Right lobe of liver (tissue), 4 donors: ENCODE measurements around the gene BCR.

Source experiments
- CTCF ChIP-seq, 4 donors: fragments of 200-600 bp in 3 of 4; fragments of 450-650 bp in 1 of 4; IDR thresholded peaks; one replicate each; pipeline versions ENCODE4 v1.5.1 to v1.8.0; 2016 to 2022; ENCODE audit warnings: antibody characterized with exemption in 4 of 4, mild to moderate bottlenecking in 2 of 4
- POLR2A ChIP-seq: fragments of 450-650 bp; IDR thresholded peaks from one replicate; pipeline ENCODE4 v1.6.1; 2017; ENCODE audit warnings: antibody characterized with exemption, mild to moderate bottlenecking
- donor health status: DM: no; HTN: no; CAD: no.
- donor health status: DM: no; HTN: no; CAD: no.
- donor health status: DM: no; HTN: yes; CAD: no.

- TF ChIP-seq POLR2A: no peak
- TF ChIP-seq CTCF (IDR thresholded peaks at IDR 0.05): no peak
These were observed 92.1 kb downstream of the BCR start for GRCh38 chr22:23272371-23272770.
